RWPE2 (cell line): ENCODE data around the gene PDE8B.

Experiments used
- ATAC-seq: fragments of 200-7000 bp; cut with Tn5 transposase; 3 replicates; pipeline ENCODE4 v1.9.1; 2021; ENCODE audit warnings: low read depth
- DNase-seq: peaks from one replicate; pipeline ENCODE4 v3.0.0-alpha.2; 2020; ENCODE audit warnings: low spot score
- H3K27ac ChIP-seq: fragments of 450-650 bp; 2 replicates; pipeline ENCODE4 v1.5.1; 2017; ENCODE audit warnings: mild to moderate bottlenecking; ENCODE audit not compliant: poor library complexity, severe bottlenecking
- H3K27me3 ChIP-seq: fragments of 250-450 bp; sonication (Bioruptor Pico); 2 replicates; pipeline ENCODE4 v1.5.1; 2021; ENCODE audit warnings: mild to moderate bottlenecking, moderate library complexity; ENCODE audit not compliant: insufficient read depth, poor library complexity, severe bottlenecking
- H3K36me3 ChIP-seq: fragments of 250-450 bp; sonication (Bioruptor Pico); 2 replicates; pipeline ENCODE4 v1.5.1; 2020; ENCODE audit warnings: low read depth, mild to moderate bottlenecking, moderate library complexity
- H3K4me1 ChIP-seq: fragments of 250-450 bp; sonication (Bioruptor Pico); 2 replicates; pipeline ENCODE4 v1.5.1; 2021; ENCODE audit warnings: mild to moderate bottlenecking, moderate library complexity; ENCODE audit not compliant: insufficient read depth, poor library complexity, severe bottlenecking
- H3K4me3 ChIP-seq: fragments of 250-450 bp; sonication (Bioruptor Pico); 2 replicates; pipeline ENCODE4 v1.5.1; 2021; ENCODE audit warnings: mild to moderate bottlenecking, moderate library complexity; ENCODE audit not compliant: severe bottlenecking
- H3K9me3 ChIP-seq: fragments of 250-450 bp; sonication (Bioruptor Pico); 2 replicates; pipeline ENCODE4 v1.5.1; 2021; ENCODE audit warnings: mild to moderate bottlenecking, moderate library complexity; ENCODE audit not compliant: severe bottlenecking
- TF ChIP-seq, protein P1 (sequence below): fragments of 450-650 bp; IDR thresholded peaks from one replicate; pipeline ENCODE4 v1.5.1; 2017; ENCODE audit warnings: mild to moderate bottlenecking, moderate library complexity; ENCODE audit not compliant: poor library complexity, severe bottlenecking

PDE8B gene

DNA sequence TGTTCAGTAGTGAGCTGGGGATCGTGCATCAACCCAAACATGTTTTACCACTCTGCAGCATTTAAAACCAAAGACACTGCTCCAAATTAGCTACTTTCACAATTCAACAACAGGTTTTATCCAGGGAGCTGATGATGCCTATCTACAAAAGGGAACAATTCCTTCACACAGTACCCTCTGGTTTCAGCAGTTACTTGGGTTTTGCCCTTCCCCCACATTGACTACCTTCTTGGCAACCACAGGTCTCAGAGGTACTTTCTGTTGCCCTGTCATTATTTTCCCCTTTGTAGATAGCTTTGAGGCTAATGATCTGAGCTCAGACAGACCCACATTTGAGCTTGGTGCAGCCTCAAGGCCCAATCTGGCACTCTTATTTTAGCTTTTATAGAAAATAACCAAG, 185.5 kb downstream of the PDE8B start:
- DNase-seq (no peak), ATAC-seq (no peak)
- TF ChIP-seq, protein P1, sequence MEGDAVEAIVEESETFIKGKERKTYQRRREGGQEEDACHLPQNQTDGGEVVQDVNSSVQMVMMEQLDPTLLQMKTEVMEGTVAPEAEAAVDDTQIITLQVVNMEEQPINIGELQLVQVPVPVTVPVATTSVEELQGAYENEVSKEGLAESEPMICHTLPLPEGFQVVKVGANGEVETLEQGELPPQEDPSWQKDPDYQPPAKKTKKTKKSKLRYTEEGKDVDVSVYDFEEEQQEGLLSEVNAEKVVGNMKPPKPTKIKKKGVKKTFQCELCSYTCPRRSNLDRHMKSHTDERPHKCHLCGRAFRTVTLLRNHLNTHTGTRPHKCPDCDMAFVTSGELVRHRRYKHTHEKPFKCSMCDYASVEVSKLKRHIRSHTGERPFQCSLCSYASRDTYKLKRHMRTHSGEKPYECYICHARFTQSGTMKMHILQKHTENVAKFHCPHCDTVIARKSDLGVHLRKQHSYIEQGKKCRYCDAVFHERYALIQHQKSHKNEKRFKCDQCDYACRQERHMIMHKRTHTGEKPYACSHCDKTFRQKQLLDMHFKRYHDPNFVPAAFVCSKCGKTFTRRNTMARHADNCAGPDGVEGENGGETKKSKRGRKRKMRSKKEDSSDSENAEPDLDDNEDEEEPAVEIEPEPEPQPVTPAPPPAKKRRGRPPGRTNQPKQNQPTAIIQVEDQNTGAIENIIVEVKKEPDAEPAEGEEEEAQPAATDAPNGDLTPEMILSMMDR, result no peak
- Histone ChIP-seq H3K4me3 (no peak overlapping the region), H3K9me3 (no peaks in the 10 kb centered on the region), H3K36me3 (no peaks in the 10 kb centered on the region), H3K27ac (no peak overlapping the region), H3K27me3 (no peaks in the 10 kb centered on the region), H3K4me1 (no peaks in the 10 kb centered on the region)

DNA sequence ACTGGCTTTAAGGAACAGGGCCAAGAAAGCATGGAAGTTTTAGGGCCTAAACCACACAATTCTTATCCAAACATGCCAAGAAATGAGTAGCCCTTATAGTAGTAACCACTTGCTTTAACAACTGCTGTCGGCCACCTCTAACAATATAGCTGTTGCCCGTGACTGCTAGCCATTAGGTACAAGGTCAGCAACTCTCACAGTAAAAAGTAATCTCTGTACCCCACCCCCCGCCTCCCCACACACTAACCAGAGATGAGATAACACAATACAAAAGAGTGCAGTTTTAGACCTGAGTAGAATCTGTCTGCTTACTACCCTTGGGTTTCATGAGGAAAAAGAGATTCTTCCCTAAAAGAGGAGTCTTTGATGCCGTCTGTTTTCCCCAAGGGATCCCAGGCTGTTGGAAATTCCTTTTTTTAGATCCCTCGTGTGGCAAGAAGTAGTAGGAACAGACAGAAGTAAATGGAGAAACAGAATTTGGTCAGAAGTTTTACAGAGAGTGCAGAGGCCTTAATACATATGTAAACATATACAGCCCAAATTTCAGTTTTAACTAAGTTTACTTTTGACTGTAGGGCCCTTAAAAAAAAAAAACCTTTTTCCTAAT, 187.3 kb downstream of the PDE8B start:
- TF ChIP-seq, protein P1, result no peak
- DNase-seq, result no peak
- no peak for ATAC-seq
- Histone ChIP-seq H3K27ac (no peak overlapping the region), H3K9me3 (no peaks in the 10 kb centered on the region), H3K4me1 (no peaks in the 10 kb centered on the region), H3K36me3 (no peaks in the 10 kb centered on the region), H3K27me3 (no peaks in the 10 kb centered on the region), H3K4me3 (no peak overlapping the region)

DNA sequence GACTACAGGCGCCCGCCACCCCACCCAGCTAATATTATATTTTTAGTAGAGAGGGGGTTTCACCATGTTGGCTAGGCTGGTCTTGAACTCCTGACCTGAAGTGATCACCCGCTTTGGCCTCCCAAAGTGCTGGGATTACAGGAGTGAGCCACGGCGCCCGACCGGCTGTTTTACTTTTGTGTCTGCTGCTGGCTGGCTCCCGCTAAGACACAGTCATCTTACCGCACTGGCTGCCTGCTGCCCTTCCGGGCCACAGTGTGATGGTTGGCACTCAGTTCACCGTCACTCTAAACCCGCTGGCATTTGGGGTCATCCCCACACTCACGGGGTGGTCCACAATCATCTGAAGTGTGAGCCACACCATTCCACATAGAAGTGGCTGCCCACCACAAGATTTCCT, 188.0 kb downstream of the PDE8B start:
- TF ChIP-seq, protein P1, result no peak

DNA sequence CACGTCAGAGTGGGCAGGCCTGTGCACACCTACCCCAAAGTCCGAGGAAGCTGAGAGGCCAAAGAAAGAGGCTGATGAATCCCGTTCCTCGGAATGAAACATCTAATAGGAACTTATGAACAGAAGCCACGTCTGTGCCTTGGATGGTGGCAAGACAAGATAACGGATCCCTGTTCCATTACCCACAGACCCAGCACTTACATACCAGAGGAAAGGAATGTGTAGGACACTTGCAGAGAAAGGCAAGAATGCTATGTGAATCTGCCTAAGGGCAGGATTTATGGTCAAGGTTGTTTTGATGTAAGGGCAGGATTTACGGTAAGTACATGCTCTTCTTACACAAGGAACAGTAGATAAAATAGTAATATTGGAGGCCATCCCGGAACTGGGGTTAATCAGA, 188.4 kb downstream of the PDE8B start:
- Histone ChIP-seq H3K9me3 (no peaks in the 10 kb centered on the region), H3K27ac (no peak overlapping the region), H3K4me1 (no peaks in the 10 kb centered on the region), H3K4me3 (no peak overlapping the region), H3K27me3 (no peaks in the 10 kb centered on the region), H3K36me3 (no peaks in the 10 kb centered on the region)
- DNase-seq (no peak), ATAC-seq (no peak; the same call in 2 of the 3 replicates)
- TF ChIP-seq, protein P1, result no peak

More for the DNA sequence above, 188.0 kb downstream of the PDE8B start:
- Histone ChIP-seq H3K9me3 (no peaks in the 10 kb centered on the region), H3K4me1 (no peaks in the 10 kb centered on the region), H3K4me3 (no peak overlapping the region), H3K27me3 (no peaks in the 10 kb centered on the region), H3K36me3 (no peaks in the 10 kb centered on the region), H3K27ac (no peak overlapping the region)
- no peak for DNase-seq
- no peak for ATAC-seq

DNA sequence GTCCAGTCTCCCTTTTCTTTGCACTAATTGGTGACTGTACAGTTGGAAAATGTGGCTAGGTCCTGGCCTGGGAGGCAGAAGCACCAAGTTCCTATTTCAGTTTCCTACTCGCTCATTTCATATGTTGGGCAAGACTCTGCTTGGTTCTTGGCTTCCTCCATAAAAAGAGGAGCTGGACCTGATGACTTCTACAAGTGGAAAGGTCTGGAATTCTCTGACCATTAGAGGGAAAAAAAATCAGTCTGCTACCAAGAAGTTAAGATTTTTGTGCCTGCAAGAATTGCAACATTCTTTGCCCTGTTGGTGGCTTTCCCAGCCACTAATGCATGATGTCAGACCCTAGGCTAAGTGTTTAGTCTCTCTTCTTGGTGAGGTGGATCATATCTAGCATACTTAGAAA, 190.2 kb downstream of the PDE8B start:
- ATAC-seq, result no peak
- Histone ChIP-seq H3K4me3 (no peak overlapping the region), H3K9me3 (no peaks in the 10 kb centered on the region), H3K36me3 (no peaks in the 10 kb centered on the region), H3K27ac (no peak overlapping the region), H3K27me3 (no peaks in the 10 kb centered on the region), H3K4me1 (no peaks in the 10 kb centered on the region)
- no peak for DNase-seq
- TF ChIP-seq, protein P1, result no peak
